ENCODE results near the gene ADAM29. TPM values are rescaled to one million over a fixed set of nuclear protein-coding genes. Genes with fewer than 3 reads are reported as not detected.

ADAM29 gene
- total and polyA plus RNA-seq, 7 donors, result not detected

DNA sequence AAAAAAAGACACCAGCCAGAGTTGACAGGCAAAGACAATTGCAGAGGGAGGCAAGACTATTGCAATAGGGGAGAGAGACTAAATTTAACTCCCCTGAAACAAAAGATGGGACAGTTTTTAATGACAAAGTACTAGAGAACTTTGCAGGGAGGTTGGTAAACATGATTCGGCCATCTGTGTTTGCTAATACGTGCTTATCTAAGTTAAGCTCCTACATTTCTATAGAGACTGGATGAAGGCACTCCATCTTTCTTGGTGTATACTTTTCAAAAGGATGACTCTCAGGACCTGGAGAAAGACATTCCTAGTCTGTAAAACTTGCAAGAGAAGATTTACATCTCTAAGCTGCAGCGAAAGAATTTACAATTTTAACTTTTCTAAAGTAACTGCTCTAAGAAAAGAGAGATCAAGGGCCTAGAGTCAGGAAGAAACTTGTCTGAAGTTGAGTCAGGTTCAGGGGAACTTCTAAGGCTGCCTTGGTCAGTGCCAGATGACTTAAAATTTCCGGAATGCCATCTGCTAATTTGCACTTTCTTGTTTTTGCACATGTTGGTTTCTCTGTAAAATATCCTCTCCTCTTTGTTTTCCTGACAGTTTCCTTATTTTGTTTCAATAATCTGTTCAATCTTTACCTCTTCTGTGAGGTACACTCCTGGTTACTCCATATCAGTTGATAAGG, 10.6 kb downstream of the ADAM29 start:
- Histone ChIP-seq H3K4me1 (no peaks in the 10 kb centered on the region), H3K9me3 (peaks cover 0 to 3% (median 0%) of the 10 kb centered on the region in 4 donors), H3K27ac (no peak overlapping the region), H3K4me3 (no peak overlapping the region), H3K36me3 (no peaks in the 10 kb centered on the region), H3K27me3 (no peaks in the 10 kb centered on the region)
- DNase-seq, result no peak
- no peak for TF ChIP-seq POLR2A (IDR thresholded peaks at IDR 0.05)
- no peak for TF ChIP-seq EP300 (IDR thresholded peaks at IDR 0.05)
- TF ChIP-seq POLR2AphosphoS5 (IDR thresholded peaks at IDR 0.05), result no peak
- TF ChIP-seq, protein P1, sequence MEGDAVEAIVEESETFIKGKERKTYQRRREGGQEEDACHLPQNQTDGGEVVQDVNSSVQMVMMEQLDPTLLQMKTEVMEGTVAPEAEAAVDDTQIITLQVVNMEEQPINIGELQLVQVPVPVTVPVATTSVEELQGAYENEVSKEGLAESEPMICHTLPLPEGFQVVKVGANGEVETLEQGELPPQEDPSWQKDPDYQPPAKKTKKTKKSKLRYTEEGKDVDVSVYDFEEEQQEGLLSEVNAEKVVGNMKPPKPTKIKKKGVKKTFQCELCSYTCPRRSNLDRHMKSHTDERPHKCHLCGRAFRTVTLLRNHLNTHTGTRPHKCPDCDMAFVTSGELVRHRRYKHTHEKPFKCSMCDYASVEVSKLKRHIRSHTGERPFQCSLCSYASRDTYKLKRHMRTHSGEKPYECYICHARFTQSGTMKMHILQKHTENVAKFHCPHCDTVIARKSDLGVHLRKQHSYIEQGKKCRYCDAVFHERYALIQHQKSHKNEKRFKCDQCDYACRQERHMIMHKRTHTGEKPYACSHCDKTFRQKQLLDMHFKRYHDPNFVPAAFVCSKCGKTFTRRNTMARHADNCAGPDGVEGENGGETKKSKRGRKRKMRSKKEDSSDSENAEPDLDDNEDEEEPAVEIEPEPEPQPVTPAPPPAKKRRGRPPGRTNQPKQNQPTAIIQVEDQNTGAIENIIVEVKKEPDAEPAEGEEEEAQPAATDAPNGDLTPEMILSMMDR (IDR thresholded peaks at IDR 0.05), result no peak
- WGBS, 2 donors, result 76 to 77% methylated on average over 4 of the region's 4 CpGs
- intact Hi-C loops (cut with DNase I), result no loop called here

DNA sequence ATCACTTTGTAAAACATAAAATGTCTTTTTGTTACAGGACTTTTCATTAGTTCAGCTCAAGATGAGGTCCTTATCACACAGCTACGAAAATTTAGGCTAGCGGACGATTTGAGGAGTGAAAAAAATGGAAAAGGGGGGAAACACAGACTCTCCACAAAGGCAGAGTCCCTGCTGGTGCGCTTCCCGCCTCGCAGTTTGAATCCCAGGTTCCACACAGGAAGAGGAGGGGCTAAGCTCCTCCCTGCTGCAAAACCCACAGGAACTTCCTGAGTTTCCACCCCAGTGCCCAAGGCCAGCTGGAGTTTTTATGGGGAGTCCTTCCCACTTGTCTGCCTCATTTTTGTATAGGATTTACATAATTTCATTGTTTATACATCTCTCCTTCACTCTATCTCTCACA, 11.2 kb downstream of the ADAM29 start:
- Histone ChIP-seq H3K27me3 (no peaks in the 10 kb centered on the region), H3K9me3 (peaks cover 0 to 3% (median 0%) of the 10 kb centered on the region in 4 donors), H3K27ac (no peak overlapping the region), H3K4me3 (no peak overlapping the region), H3K36me3 (no peaks in the 10 kb centered on the region), H3K4me1 (no peaks in the 10 kb centered on the region)
- DNase-seq, result no peak
- WGBS, 2 donors, result 79 to 88% methylated on average over 6 of the region's 6 CpGs
- TF ChIP-seq, protein P1 (IDR thresholded peaks at IDR 0.05), result no peak
- intact Hi-C loops (cut with DNase I), result no loop called here

GRCh38 chr4:174930895-174931294, 12.7 kb downstream of the ADAM29 start:
- H3K27me3 ChIP-seq, result no peaks in the 10 kb centered on the region
- no peak for DNase-seq
- 74 to 84% methylated on average over 5 of the region's 5 CpGs for WGBS, 2 donors
- no peaks in the 10 kb centered on the region for H3K4me1 ChIP-seq
- H3K36me3 ChIP-seq, result no peaks in the 10 kb centered on the region
- no peak overlapping the region for H3K27ac ChIP-seq
- H3K4me3 ChIP-seq, result no peak overlapping the region
- TF ChIP-seq EP300 (IDR thresholded peaks at IDR 0.05) (no peak), POLR2A (IDR thresholded peaks at IDR 0.05) (no peak), POLR2AphosphoS5 (IDR thresholded peaks at IDR 0.05) (no peak)
- TF ChIP-seq, protein P1 (IDR thresholded peaks at IDR 0.05), result no peak
- intact Hi-C loops (cut with DNase I), result no loop called here
- H3K9me3 ChIP-seq, result peaks cover 0 to 3% (median 0%) of the 10 kb centered on the region in 4 donors

- no peak for DNase-seq
- TF ChIP-seq, protein P1 (IDR thresholded peaks at IDR 0.05), result no peak
- TF ChIP-seq POLR2AphosphoS5 (IDR thresholded peaks at IDR 0.05) (no peak), EP300 (IDR thresholded peaks at IDR 0.05) (no peak), POLR2A (IDR thresholded peaks at IDR 0.05) (no peak)
- no peak overlapping the region for H3K4me3 ChIP-seq
- H3K27me3 ChIP-seq, result no peaks in the 10 kb centered on the region
- WGBS, 2 donors, result 59 to 73% methylated on average over 1 of the region's 1 CpG
- H3K36me3 ChIP-seq, result no peaks in the 10 kb centered on the region
- H3K27ac ChIP-seq, result no peak overlapping the region
- intact Hi-C loops (cut with DNase I), result no loop called here
- H3K4me1 ChIP-seq, result no peaks in the 10 kb centered on the region
- no peaks in the 10 kb centered on the region for H3K9me3 ChIP-seq
These were observed 14.9 kb downstream of the ADAM29 start for GRCh38 chr4:174933083-174933482.

GRCh38 chr4:174934360-174934759, 16.2 kb downstream of the ADAM29 start:
- H3K27ac ChIP-seq, result no peak overlapping the region
- H3K4me3 ChIP-seq, result no peak overlapping the region
- no peaks in the 10 kb centered on the region for H3K9me3 ChIP-seq
- H3K27me3 ChIP-seq, result no peaks in the 10 kb centered on the region
- TF ChIP-seq POLR2A (IDR thresholded peaks at IDR 0.05), result no peak
- no peak for TF ChIP-seq POLR2AphosphoS5 (IDR thresholded peaks at IDR 0.05)
- TF ChIP-seq, protein P1 (IDR thresholded peaks at IDR 0.05), result no peak
- TF ChIP-seq EP300 (IDR thresholded peaks at IDR 0.05), result no peak
- 91 to 95% methylated on average over 4 of the region's 4 CpGs for WGBS, 2 donors
- H3K4me1 ChIP-seq, result no peaks in the 10 kb centered on the region
- intact Hi-C loops (cut with DNase I), result no loop called here
- no peaks in the 10 kb centered on the region for H3K36me3 ChIP-seq
- no peak for DNase-seq

All from sigmoid colon (tissue), 7 donors.